Measurements from ENCODE around the gene CAB39. TPM values are rescaled to one million over a fixed set of nuclear protein-coding genes. Genes with fewer than 3 reads are reported as not detected.

CAB39 gene
- polyA plus RNA-seq, 3 donors = 33.1 to 53.8 (median 38.3) TPM

DNA sequence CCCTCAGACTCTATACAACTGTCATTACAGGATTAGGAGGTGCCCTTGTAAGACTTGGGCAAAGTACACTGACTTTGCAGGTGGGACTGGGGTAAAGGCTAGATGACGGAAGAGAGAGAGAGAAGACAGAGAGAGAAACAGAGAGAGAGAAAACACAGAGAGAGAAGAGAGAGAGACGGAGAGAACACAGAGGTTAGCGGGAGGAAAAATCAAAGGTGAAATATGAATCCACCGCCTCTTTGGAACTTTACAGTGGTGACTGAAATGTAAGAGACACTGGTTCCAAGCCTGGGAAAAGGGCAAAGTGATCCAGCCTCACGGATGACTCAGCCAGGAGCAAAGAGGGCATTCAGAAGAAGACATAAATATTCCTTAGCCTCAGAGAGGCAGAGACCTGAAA is 25.1 kb upstream of the CAB39 start:
- no peak overlapping the region for H3K4me2 ChIP-seq (replicated peaks; ENCODE audit: extremely low read depth, low read length, poor library complexity, severe bottlenecking)
- no peak overlapping the region for H3K9ac ChIP-seq (ENCODE audit: insufficient read depth, low read length, poor library complexity, severe bottlenecking)
- H3K79me2 ChIP-seq (ENCODE audit: insufficient read depth, low read length) = no peaks in the 10 kb centered on the region
- no peak overlapping the region for H3K27ac ChIP-seq (ENCODE audit: low read depth in 1 of 2, low read length in 2 of 2)
- H3K36me3 Mint-ChIP-seq = peaks cover 0 to 8% of the 10 kb centered on the region in 2 donors
- intact Hi-C loops (cut with micrococcal nuclease) = no loop called here
- H3K4me3 Mint-ChIP-seq = no peak overlapping the region
- peaks cover under 1 to 10% (median 5%) of the 10 kb centered on the region in 3 donors for H3K27me3 Mint-ChIP-seq (ENCODE audit: low read depth in 3 of 3)
- no peak overlapping the region for H2AFZ ChIP-seq (ENCODE audit: insufficient read depth, low read depth, low read length, poor library complexity, severe bottlenecking)
- no peaks in the 10 kb centered on the region for H3K36me3 ChIP-seq (replicated peaks in 1 of 2; ENCODE audit: control insufficient read depth in 1 of 2, insufficient read depth in 2 of 2, low read length in 2 of 2)
- H4K20me1 ChIP-seq (ENCODE audit: insufficient read depth, low read length) = no peaks in the 10 kb centered on the region
- peaks cover 0 to 9% (median 0%) of the 10 kb centered on the region in 7 donors for H3K9me3 Mint-ChIP-seq
- H3K9me3 ChIP-seq (replicated peaks in 1 of 2; ENCODE audit: control insufficient read depth in 1 of 2, insufficient read depth in 1 of 2, low read length in 2 of 2) = no peaks in the 10 kb centered on the region
- H3K27ac Mint-ChIP-seq = peak overlapping the region in 2 of 7 donors; percentile 2 to 6
- H3K4me1 ChIP-seq (ENCODE audit: control insufficient read depth in 1 of 2, insufficient read depth in 2 of 2, low read length in 2 of 2) = peaks cover 5 to 15% of the 10 kb centered on the region in 2 donors
- DNase-seq = no peak
- TF ChIP-seq, protein P1, sequence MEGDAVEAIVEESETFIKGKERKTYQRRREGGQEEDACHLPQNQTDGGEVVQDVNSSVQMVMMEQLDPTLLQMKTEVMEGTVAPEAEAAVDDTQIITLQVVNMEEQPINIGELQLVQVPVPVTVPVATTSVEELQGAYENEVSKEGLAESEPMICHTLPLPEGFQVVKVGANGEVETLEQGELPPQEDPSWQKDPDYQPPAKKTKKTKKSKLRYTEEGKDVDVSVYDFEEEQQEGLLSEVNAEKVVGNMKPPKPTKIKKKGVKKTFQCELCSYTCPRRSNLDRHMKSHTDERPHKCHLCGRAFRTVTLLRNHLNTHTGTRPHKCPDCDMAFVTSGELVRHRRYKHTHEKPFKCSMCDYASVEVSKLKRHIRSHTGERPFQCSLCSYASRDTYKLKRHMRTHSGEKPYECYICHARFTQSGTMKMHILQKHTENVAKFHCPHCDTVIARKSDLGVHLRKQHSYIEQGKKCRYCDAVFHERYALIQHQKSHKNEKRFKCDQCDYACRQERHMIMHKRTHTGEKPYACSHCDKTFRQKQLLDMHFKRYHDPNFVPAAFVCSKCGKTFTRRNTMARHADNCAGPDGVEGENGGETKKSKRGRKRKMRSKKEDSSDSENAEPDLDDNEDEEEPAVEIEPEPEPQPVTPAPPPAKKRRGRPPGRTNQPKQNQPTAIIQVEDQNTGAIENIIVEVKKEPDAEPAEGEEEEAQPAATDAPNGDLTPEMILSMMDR (IDR thresholded peaks at IDR 0.05) = no peak
- WGBS (ENCODE audit: insufficient coverage) = 98% methylated on average over 4 of the region's 5 CpGs
- no peak overlapping the region for H3K4me3 ChIP-seq (replicated peaks in 1 of 3; ENCODE audit: low read depth in 2 of 3, low read length in 3 of 3)
- H3K4me1 Mint-ChIP-seq = peaks cover 26% of the 10 kb centered on the region
- H3K27me3 ChIP-seq (ENCODE audit: control insufficient read depth in 2 of 2, insufficient read depth in 2 of 2, low read length in 2 of 2) = no peaks in the 10 kb centered on the region

DNA sequence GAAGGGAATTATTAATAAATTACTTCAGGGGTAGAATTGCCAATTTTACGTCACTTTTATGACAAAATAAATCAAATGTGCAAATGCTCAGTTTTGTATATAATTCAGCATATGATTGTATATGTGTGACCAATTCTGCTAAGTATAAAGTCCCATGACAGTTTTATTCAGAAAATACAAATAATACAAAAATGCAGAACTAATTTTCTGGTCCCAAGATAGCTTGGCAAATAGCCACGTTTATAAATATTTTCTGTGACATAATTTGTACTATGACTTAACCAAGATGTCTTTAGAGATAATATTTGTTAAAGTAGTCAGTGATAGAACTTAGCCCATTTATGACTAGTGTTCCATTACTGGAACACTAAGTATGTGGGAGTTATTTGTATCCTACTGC is 24.2 kb upstream of the CAB39 start:
- no peaks in the 10 kb centered on the region for H3K9me3 ChIP-seq (replicated peaks in 1 of 2; ENCODE audit: control insufficient read depth in 1 of 2, insufficient read depth in 1 of 2, low read length in 2 of 2)
- intact Hi-C loops (cut with micrococcal nuclease) = no loop called here
- H3K36me3 ChIP-seq (replicated peaks in 1 of 2; ENCODE audit: control insufficient read depth in 1 of 2, insufficient read depth in 2 of 2, low read length in 2 of 2) = no peaks in the 10 kb centered on the region
- WGBS (ENCODE audit: insufficient coverage) = no CpG with 5 or more reads among the region's 2 CpGs
- H3K27me3 ChIP-seq (ENCODE audit: control insufficient read depth in 2 of 2, insufficient read depth in 2 of 2, low read length in 2 of 2) = no peaks in the 10 kb centered on the region
- H3K9ac ChIP-seq (ENCODE audit: insufficient read depth, low read length, poor library complexity, severe bottlenecking) = no peak overlapping the region
- Mint-ChIP-seq H3K27me3 (ENCODE audit: low read depth in 3 of 3) (peaks cover 2 to 10% (median 5%) of the 10 kb centered on the region in 3 donors), H3K9me3 (peaks cover 0 to 3% (median 0%) of the 10 kb centered on the region in 7 donors), H3K4me1 (peaks cover 27% of the 10 kb centered on the region), H3K4me3 (no peak overlapping the region), H3K27ac (no peak overlapping the region), H3K36me3 (peaks cover 0 to 8% of the 10 kb centered on the region in 2 donors)
- no peak for DNase-seq
- H2AFZ ChIP-seq (ENCODE audit: insufficient read depth, low read depth, low read length, poor library complexity, severe bottlenecking) = no peak overlapping the region
- H3K4me2 ChIP-seq (replicated peaks; ENCODE audit: extremely low read depth, low read length, poor library complexity, severe bottlenecking) = no peak overlapping the region
- H3K4me1 ChIP-seq (ENCODE audit: control insufficient read depth in 1 of 2, insufficient read depth in 2 of 2, low read length in 2 of 2) = peaks cover 5 to 15% of the 10 kb centered on the region in 2 donors
- no peak overlapping the region for H3K27ac ChIP-seq (ENCODE audit: low read depth in 1 of 2, low read length in 2 of 2)
- TF ChIP-seq, protein P1 (IDR thresholded peaks at IDR 0.05) = no peak
- H4K20me1 ChIP-seq (ENCODE audit: insufficient read depth, low read length) = no peaks in the 10 kb centered on the region
- no peak overlapping the region for H3K4me3 ChIP-seq (replicated peaks in 1 of 3; ENCODE audit: low read depth in 2 of 3, low read length in 3 of 3)
- H3K79me2 ChIP-seq (ENCODE audit: insufficient read depth, low read length) = no peaks in the 10 kb centered on the region
